DND-41 (cell line): ENCODE measurements around the gene SUV39H2.

Source experiments
- EZH2 ChIP-seq: IDR thresholded peaks from 3 replicates; pipeline ENCODE4 v1.6.1; 2012; ENCODE audit warnings: borderline replicate concordance, low read depth, mild to moderate bottlenecking, moderate library complexity, low read length, inconsistent platforms; ENCODE audit not compliant: severe bottlenecking
- TF ChIP-seq, protein P1 (sequence below): IDR thresholded peaks from 2 replicates; pipeline ENCODE4 v1.5.1; 2012; ENCODE audit warnings: borderline replicate concordance, low read length, moderate library complexity, mild to moderate bottlenecking; ENCODE audit not compliant: poor library complexity, severe bottlenecking; ENCODE audit errors: extremely low read depth

DNA sequence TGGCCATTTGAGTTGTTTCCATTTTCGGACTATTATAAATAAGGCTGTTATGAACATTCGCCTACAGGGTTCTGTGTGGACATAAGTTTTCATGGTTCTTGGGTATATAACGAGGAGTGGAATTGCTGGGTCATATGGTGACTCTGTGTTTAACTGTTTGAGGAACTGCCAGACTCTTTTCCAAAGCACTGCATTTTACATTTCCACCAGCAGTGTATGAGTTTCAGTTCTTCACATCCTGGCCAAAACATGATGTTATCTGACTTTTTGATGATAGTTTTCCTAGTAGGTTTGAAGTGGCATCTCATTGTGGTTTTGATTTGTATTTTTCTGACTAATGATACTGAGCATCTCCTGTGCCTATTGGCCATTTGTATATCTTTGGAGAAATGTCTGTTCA is 5.4 kb downstream of the SUV39H2 start:
- TF ChIP-seq, protein P1, sequence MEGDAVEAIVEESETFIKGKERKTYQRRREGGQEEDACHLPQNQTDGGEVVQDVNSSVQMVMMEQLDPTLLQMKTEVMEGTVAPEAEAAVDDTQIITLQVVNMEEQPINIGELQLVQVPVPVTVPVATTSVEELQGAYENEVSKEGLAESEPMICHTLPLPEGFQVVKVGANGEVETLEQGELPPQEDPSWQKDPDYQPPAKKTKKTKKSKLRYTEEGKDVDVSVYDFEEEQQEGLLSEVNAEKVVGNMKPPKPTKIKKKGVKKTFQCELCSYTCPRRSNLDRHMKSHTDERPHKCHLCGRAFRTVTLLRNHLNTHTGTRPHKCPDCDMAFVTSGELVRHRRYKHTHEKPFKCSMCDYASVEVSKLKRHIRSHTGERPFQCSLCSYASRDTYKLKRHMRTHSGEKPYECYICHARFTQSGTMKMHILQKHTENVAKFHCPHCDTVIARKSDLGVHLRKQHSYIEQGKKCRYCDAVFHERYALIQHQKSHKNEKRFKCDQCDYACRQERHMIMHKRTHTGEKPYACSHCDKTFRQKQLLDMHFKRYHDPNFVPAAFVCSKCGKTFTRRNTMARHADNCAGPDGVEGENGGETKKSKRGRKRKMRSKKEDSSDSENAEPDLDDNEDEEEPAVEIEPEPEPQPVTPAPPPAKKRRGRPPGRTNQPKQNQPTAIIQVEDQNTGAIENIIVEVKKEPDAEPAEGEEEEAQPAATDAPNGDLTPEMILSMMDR, result no peak
- TF ChIP-seq EZH2, result no peak
